ENCODE results near the gene EIF5A. TPM values are rescaled to one million over a fixed set of nuclear protein-coding genes. Genes with fewer than 3 reads are reported as not detected.

The EIF5A gene
- total and polyA plus RNA-seq, 7 donors = 104 to 603 (median 156) TPM

DNA sequence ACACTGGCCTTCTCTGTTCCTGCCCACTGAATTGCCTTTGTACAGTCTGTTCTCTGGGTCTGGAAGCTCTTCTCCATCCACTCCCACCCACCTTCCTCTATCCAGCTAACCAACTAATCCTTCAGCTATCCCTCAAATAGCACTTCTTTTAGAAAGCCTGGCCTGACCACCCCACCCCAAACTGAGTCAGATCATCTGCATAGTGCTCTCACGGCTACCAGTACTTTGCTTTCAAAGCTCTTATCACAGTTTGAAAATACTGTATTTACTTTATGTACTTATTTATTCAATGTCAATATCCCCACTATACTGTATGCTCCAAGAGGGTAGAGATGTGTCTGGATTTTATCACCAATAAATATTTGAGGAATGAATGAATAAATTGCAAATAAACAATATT lies 40.6 kb upstream of the EIF5A start:
- no peak for DNase-seq
- intact Hi-C loops (cut with DNase I) = no loop called here
- no peak overlapping the region for H3K4me3 ChIP-seq
- 20 to 51% methylated on average over 1 of the region's 1 CpG for WGBS, 2 donors
- no peaks in the 10 kb centered on the region for H3K9me3 ChIP-seq
- TF ChIP-seq POLR2AphosphoS5 (IDR thresholded peaks at IDR 0.05) (no peak), EP300 (IDR thresholded peaks at IDR 0.05) (no peak), POLR2A (IDR thresholded peaks at IDR 0.05) (no peak)
- TF ChIP-seq, protein P1, sequence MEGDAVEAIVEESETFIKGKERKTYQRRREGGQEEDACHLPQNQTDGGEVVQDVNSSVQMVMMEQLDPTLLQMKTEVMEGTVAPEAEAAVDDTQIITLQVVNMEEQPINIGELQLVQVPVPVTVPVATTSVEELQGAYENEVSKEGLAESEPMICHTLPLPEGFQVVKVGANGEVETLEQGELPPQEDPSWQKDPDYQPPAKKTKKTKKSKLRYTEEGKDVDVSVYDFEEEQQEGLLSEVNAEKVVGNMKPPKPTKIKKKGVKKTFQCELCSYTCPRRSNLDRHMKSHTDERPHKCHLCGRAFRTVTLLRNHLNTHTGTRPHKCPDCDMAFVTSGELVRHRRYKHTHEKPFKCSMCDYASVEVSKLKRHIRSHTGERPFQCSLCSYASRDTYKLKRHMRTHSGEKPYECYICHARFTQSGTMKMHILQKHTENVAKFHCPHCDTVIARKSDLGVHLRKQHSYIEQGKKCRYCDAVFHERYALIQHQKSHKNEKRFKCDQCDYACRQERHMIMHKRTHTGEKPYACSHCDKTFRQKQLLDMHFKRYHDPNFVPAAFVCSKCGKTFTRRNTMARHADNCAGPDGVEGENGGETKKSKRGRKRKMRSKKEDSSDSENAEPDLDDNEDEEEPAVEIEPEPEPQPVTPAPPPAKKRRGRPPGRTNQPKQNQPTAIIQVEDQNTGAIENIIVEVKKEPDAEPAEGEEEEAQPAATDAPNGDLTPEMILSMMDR (IDR thresholded peaks at IDR 0.05) = no peak
- no peaks in the 10 kb centered on the region for H3K36me3 ChIP-seq
- no peak overlapping the region for H3K27ac ChIP-seq
- H3K27me3 ChIP-seq = peaks cover 15 to 52% (median 39%) of the 10 kb centered on the region in 3 donors
- H3K4me1 ChIP-seq = peaks cover 0 to 18% (median 13%) of the 10 kb centered on the region in 4 donors

DNA sequence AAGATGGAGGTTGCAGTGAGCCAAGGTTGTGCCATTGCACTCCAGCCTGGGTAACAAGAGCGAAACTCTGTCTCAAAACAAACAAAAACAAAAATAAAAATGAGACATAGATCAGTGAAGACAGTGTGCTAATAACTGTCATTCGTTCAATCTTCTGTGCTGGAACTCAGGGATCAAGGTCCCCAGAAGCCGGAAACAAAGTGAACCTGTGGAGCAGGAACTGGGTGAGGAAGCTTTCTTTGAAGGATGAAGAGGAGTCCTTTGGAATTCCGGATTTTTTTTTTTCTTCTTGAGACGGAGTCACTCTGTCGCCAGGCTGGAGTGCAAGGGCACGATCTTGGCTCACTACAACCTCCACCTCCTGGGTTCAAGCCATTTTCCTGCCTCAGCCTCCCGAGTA lies 28.0 kb upstream of the EIF5A start:
- TF ChIP-seq, protein P1 (IDR thresholded peaks at IDR 0.05) = no peak
- no peak for TF ChIP-seq POLR2AphosphoS5 (IDR thresholded peaks at IDR 0.05)
- Histone ChIP-seq H3K9me3 (no peaks in the 10 kb centered on the region), H3K27ac (no peak overlapping the region), H3K4me3 (no peak overlapping the region), H3K4me1 (peaks cover 0 to 32% (median 25%) of the 10 kb centered on the region in 4 donors), H3K36me3 (peaks cover 3 to 10% (median 5%) of the 10 kb centered on the region in 4 donors), H3K27me3 (no peaks in the 10 kb centered on the region)
- intact Hi-C loops (cut with DNase I) = no loop called here
- 20 to 73% methylated on average over 8 of the region's 8 CpGs for WGBS, 2 donors
- no peak for DNase-seq

DNA sequence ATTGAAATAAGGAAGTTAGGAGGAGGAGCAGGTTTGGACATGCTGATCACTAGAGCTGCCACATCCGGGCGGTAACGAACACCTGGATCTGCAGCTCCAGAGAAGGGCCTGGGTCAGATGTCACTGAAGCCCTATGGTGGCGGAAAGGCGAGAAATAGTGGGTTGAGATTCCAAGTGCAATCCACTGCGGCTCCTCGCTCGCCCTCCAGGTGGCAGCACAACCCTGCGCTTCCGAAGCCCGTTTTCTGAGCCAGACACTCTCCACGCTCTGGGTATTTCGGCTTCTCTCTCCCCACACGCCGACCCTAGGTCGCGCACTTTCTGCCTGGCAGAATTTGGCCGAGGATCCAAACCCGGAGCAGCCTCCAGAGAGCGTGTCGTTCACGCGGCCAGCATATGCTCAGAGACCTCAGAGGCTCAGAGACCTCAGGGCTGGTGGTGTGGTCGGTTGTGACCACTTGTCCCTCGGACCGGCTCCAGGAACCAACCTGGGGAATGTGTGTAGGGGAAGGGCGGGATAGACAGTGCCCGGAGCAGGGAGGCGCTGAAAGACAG lies 26.8 kb upstream of the EIF5A start:
- TF ChIP-seq, protein P1 (IDR thresholded peaks at IDR 0.05) = peak; percentile 88 to 98 (median 94)
- no peak for TF ChIP-seq EP300 (IDR thresholded peaks at IDR 0.05)
- peak in 2 of 4 donors; percentile 5 to 18 for TF ChIP-seq POLR2AphosphoS5 (IDR thresholded peaks at IDR 0.05)
- TF ChIP-seq POLR2A (IDR thresholded peaks at IDR 0.05) = no peak
- Histone ChIP-seq H3K27me3 (no peaks in the 10 kb centered on the region), H3K36me3 (peaks cover 15 to 21% (median 16%) of the 10 kb centered on the region in 4 donors), H3K4me1 (peaks cover 0 to 44% (median 37%) of the 10 kb centered on the region in 4 donors), H3K9me3 (no peaks in the 10 kb centered on the region), H3K4me3 (peak overlapping the region; percentile 15 to 83 (median 68)), H3K27ac (peak overlapping the region; percentile 93 to 98 (median 96))
- peak; percentile 91 for DNase-seq
- intact Hi-C loops (cut with DNase I) = loop anchor here (1.0 to 2.0 kb wide), 3 partner anchors 16 to 72 kb away; partner anchors contain the start of genes ELP5 and KCTD11
- 0 to 1% methylated on average over 29 of the region's 29 CpGs for WGBS, 2 donors

DNA sequence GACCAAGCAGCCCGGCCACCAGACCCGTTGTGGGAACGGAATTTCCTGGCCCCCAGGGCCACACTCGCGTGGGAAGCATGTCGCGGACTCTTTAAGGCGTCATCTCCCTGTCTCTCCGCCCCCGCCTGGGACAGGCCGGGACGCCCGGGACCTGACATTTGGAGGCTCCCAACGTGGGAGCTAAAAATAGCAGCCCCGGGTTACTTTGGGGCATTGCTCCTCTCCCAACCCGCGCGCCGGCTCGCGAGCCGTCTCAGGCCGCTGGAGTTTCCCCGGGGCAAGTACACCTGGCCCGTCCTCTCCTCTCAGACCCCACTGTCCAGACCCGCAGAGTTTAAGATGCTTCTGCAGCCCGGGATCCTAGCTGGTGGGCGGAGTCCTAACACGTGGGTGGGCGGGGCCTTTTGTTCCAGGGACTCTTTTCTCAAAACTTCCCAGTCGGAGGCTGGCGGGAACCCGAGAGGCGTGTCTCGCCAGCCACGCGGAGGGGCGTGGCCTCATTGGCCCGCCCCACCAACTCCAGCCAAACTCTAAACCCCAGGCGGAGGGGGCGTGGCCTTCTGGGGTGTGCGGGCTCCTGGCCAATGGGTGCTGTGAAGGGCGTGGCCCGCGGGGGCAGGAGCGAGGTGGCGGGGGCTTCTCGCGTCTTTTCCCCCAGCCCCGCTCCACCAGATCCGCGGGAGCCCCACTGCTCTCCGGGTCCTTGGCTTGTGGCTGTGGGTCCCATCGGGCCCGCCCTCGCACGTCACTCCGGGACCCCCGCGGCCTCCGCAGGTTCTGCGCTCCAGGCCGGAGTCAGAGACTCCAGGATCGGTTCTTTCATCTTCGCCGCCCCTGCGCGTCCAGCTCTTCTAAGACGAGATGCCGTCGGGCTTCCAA lies 26.1 kb upstream of the EIF5A start, which contains the start of gene SLC2A4:
SLC2A4 (plus strand) TSS at position 645 of the 879 bp plus-strand sequence; CDS start at position 862, 217 bp downstream.
- TF ChIP-seq POLR2A (IDR thresholded peaks at IDR 0.05) = peak; percentile 68 to 85
- peak in 3 of 4 donors; percentile 18 to 62 (median 40) for TF ChIP-seq EP300 (IDR thresholded peaks at IDR 0.05)
- TF ChIP-seq, protein P1 (IDR thresholded peaks at IDR 0.05) = peak in 1 of 4 experiments; percentile 13
- peak; percentile 88 to 95 (median 90) for TF ChIP-seq POLR2AphosphoS5 (IDR thresholded peaks at IDR 0.05)
- H3K4me1 ChIP-seq = peaks cover 0 to 51% (median 42%) of the 10 kb centered on the region in 4 donors
- peak; percentile 98 for DNase-seq
- WGBS, 2 donors = 0 to 1% methylated on average over 71 of the region's 71 CpGs
- H3K27me3 ChIP-seq = no peaks in the 10 kb centered on the region
- H3K36me3 ChIP-seq = peaks cover 22 to 28% (median 23%) of the 10 kb centered on the region in 4 donors
- peak within 1 kb of the TSS; percentile 93 to 98 (median 96) for H3K27ac ChIP-seq
- H3K4me3 ChIP-seq = peak within 1 kb of the TSS; percentile 53 to 83 (median 68)
- intact Hi-C loops (cut with DNase I) = loop anchor here (2.0 kb wide), 2 partner anchors 29 to 71 kb away; partner anchors contain the start of genes ELP5 and KCTD11
- no peaks in the 10 kb centered on the region for H3K9me3 ChIP-seq
